ENCODE measurements around the gene HPSE2.

GRCh38 chr10:98599032-98599610, 636.5 kb downstream of the HPSE2 start:
- TF ChIP-seq POLR2AphosphoS5 (IDR thresholded peaks at IDR 0.05) (no peak), POLR2A (IDR thresholded peaks at IDR 0.05) (no peak), EP300 (IDR thresholded peaks at IDR 0.05) (no peak)
- TF ChIP-seq, protein P1, sequence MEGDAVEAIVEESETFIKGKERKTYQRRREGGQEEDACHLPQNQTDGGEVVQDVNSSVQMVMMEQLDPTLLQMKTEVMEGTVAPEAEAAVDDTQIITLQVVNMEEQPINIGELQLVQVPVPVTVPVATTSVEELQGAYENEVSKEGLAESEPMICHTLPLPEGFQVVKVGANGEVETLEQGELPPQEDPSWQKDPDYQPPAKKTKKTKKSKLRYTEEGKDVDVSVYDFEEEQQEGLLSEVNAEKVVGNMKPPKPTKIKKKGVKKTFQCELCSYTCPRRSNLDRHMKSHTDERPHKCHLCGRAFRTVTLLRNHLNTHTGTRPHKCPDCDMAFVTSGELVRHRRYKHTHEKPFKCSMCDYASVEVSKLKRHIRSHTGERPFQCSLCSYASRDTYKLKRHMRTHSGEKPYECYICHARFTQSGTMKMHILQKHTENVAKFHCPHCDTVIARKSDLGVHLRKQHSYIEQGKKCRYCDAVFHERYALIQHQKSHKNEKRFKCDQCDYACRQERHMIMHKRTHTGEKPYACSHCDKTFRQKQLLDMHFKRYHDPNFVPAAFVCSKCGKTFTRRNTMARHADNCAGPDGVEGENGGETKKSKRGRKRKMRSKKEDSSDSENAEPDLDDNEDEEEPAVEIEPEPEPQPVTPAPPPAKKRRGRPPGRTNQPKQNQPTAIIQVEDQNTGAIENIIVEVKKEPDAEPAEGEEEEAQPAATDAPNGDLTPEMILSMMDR (IDR thresholded peaks at IDR 0.05): no peak

Data from sigmoid colon (tissue), 4 donors.